GM12878 (cell line): ENCODE results near the gene MGST3. TPM values are rescaled to one million over a fixed set of nuclear protein-coding genes. Genes with fewer than 3 reads are reported as not detected.

Experiments used
- ATAC-seq: fragments of 200-7000 bp; cut with Tn5 transposase; 3 replicates; pipeline ENCODE4 v1.9.1; 2020; ENCODE audit warnings: mild to moderate bottlenecking, moderate library complexity
- BruUV-seq: library from RNA; stranded (reverse); fragments of 400-500 nt; replicated peaks from 2 replicates; lab custom pipeline; 2021; lab: Mats Ljungman, UMichigan
- CTCF ChIA-PET: fragments of 300-600 bp; sonication (Branson Sonifier 250); formaldehyde crosslinking; extraction: SDS; loops from one replicate; lab custom pipeline; 2021; ENCODE audit warnings: inconsistent platforms; lab: Yijun Ruan, JAX
- POLR2A ChIA-PET: fragments of 350-600 bp; formaldehyde crosslinking; extraction: SDS; loops from one replicate; lab custom pipeline; 2021; ENCODE audit warnings: inconsistent platforms; lab: Charles Lee
- RAD21 ChIA-PET: fragments of 300-600 bp; sonication (Branson Sonifier 250); formaldehyde crosslinking; loops from one replicate; lab custom pipeline; 2023; ENCODE audit warnings: antibody characterized with exemption; ENCODE audit not compliant: unreplicated experiment; lab: Charles Lee
- SMC1A ChIA-PET: fragments of 300-600 bp; sonication (Branson Sonifier 250); formaldehyde crosslinking; loops from one replicate; lab custom pipeline; 2023; ENCODE audit not compliant: unreplicated experiment, uncharacterized antibody; lab: Charles Lee
- DNase-seq: peaks from one replicate; pipeline ENCODE4 v3.0.0-alpha.2; 2011; ENCODE audit warnings: low read depth, low spot score
- FAIRE-seq: peaks from 3 replicates; lab custom pipeline; 2011; peaks lifted over from hg19 to GRCh38; lab: Jason Lieb, UNC
- H2AFZ ChIP-seq: 2 replicates; pipeline ENCODE4 v1.6.0; 2011; ENCODE audit warnings: low read depth, low read length, control low read depth; ENCODE audit not compliant: control insufficient read depth
- H3K27ac ChIP-seq: 2 replicates; pipeline ENCODE4 v1.5.1; 2011; ENCODE audit warnings: control low read depth; ENCODE audit not compliant: control insufficient read depth, insufficient read depth
- H3K27me3 ChIP-seq, 2 experiments: replicated peaks in 1 of 2; 2 replicates each; pipeline versions ENCODE4 v1.6.0 to v1.6.1; 2011; ENCODE audit warnings: low read length in 1 of 2; ENCODE audit not compliant: control insufficient read depth in 2 of 2, insufficient read depth in 2 of 2
- H3K36me3 ChIP-seq, 2 experiments: 2 replicates each; pipeline ENCODE4 v1.5.1; 2011; ENCODE audit warnings: low read length in 1 of 2; ENCODE audit not compliant: control insufficient read depth in 2 of 2, insufficient read depth in 2 of 2
- H3K4me1 ChIP-seq: 2 replicates; pipeline ENCODE4 v1.6.1; 2011; ENCODE audit warnings: mild to moderate bottlenecking, low read length, moderate library complexity, mixed read lengths; ENCODE audit not compliant: control insufficient read depth, insufficient read depth
- H3K4me2 ChIP-seq: 2 replicates; pipeline ENCODE4 v1.6.0; 2011; ENCODE audit warnings: control low read depth; ENCODE audit not compliant: control insufficient read depth, insufficient read depth
- H3K4me3 ChIP-seq: fragments of 200-600 bp; sonication (generic); 2 replicates; pipeline ENCODE4 v1.5.1; 2016
- H3K79me2 ChIP-seq: 2 replicates; pipeline ENCODE4 v1.6.0; 2011; ENCODE audit warnings: low read length; ENCODE audit not compliant: control insufficient read depth, insufficient read depth
- H3K9ac ChIP-seq: 2 replicates; pipeline ENCODE4 v1.8.0; 2011; ENCODE audit warnings: low read length, control low read depth, mixed read lengths; ENCODE audit not compliant: control insufficient read depth, insufficient read depth
- H3K9me3 ChIP-seq: replicated peaks from 3 replicates; pipeline ENCODE4 v1.5.1; 2011; ENCODE audit warnings: mild to moderate bottlenecking, low read length; ENCODE audit not compliant: control insufficient read depth, insufficient read depth
- H4K20me1 ChIP-seq: 2 replicates; pipeline ENCODE4 v1.6.0; 2011; ENCODE audit not compliant: control insufficient read depth, insufficient read depth
- ASH2L ChIP-seq: fragments of 300-600, 200-600 bp; sonication (generic); IDR thresholded peaks from 2 replicates; pipeline ENCODE4 v1.6.1; 2017; ENCODE audit warnings: low read depth, mild to moderate bottlenecking, borderline replicate concordance
- CREB1 ChIP-seq: IDR thresholded peaks from 2 replicates; pipeline ENCODE4 v1.6.1; 2012; ENCODE audit warnings: low read depth, mild to moderate bottlenecking, inconsistent platforms
- HDAC6 ChIP-seq: fragments of 200-600 bp; sonication (generic); IDR thresholded peaks from one replicate; pipeline ENCODE4 v1.8.0; 2017; ENCODE audit warnings: antibody characterized with exemption; ENCODE audit not compliant: unreplicated experiment
- MEF2B ChIP-seq: fragments of 450-650 bp; IDR thresholded peaks from 2 replicates; pipeline ENCODE4 v1.6.1; 2018; ENCODE audit warnings: mild to moderate bottlenecking, moderate library complexity; ENCODE audit not compliant: partially characterized antibody, poor library complexity, severe bottlenecking
- MYB ChIP-seq: fragments of 150-350 bp; IDR thresholded peaks from 2 replicates; pipeline ENCODE4 v1.6.1; 2014; ENCODE audit warnings: mild to moderate bottlenecking, low read depth, low read length, borderline replicate concordance
- PAX8 ChIP-seq: fragments of 450-650 bp; IDR thresholded peaks from 2 replicates; pipeline ENCODE4 v1.6.1; 2017; ENCODE audit warnings: mild to moderate bottlenecking, moderate library complexity
- POLR2AphosphoS5 ChIP-seq: IDR thresholded peaks from 2 replicates; pipeline ENCODE4 v1.6.1; 2011; ENCODE audit warnings: mild to moderate bottlenecking, low read length, inconsistent platforms
- SPI1 ChIP-seq: IDR thresholded peaks from 2 replicates; pipeline ENCODE4 v1.6.1; 2011; ENCODE audit warnings: low read depth, mild to moderate bottlenecking, low read length, moderate library complexity, borderline replicate concordance; ENCODE audit not compliant: insufficient read depth
- ZBTB40 ChIP-seq: fragments of 450-650 bp; IDR thresholded peaks from 2 replicates; pipeline ENCODE4 v1.6.1; 2016; ENCODE audit warnings: mild to moderate bottlenecking, moderate library complexity, borderline replicate concordance
- WGBS: methylation state at CpG from one replicate; pipeline ENCODE4 v1.1.6; 2016; ENCODE audit warnings: low lambda C conversion rate; ENCODE audit not compliant: insufficient replicate concordance, insufficient coverage; ENCODE audit errors: missing lambda C conversion rate; 5-methylcytosine and 5-hydroxymethylcytosine counted together
- in situ Hi-C: fragments of 300-500 bp; cut with MboI; formaldehyde crosslinking; loops from 9 replicates; pipeline ENCODE4 v1.14.3; 2018; ENCODE audit warnings: mixed read lengths
- intact Hi-C: fragments of 100-400 bp; cut with micrococcal nuclease; formaldehyde crosslinking; loops from one replicate; pipeline ENCODE4 v1.14.2; 2022; ENCODE audit not compliant: unreplicated experiment
- polyA plus RNA-seq, 11 experiments: library from polyadenylated mRNA; depleted of rRNA in 4 of 11; unstranded in 6 of 11; stranded (reverse) in 5 of 11; fragments of >200 nt; fragmentation: Nextera tagmentation in 4 of 11; fragmentation: Illumina TruSeq in 1 of 11; extraction: Ambion mirVana in 4 of 11; extraction: Trizol in 1 of 11; gene quantifications; 1 replicate in 1 of 11; 2 replicates in 10 of 11; pipeline versions ENCODE4 v1.2.1 to v1.2.3, GENCODE V29; 2011 to 2016; ENCODE audit warnings: inconsistent platforms in 2 of 11, missing spikeins in 2 of 11, low read depth in 1 of 11
- total RNA-seq, 4 experiments: library from RNA; depleted of rRNA in 3 of 4; stranded (reverse); fragments of >200 nt in 3 of 4; fragmentation: Illumina TruSeq in 1 of 4; extraction: Trizol in 1 of 4; gene quantifications; 2 replicates each; pipeline versions ENCODE4 v1.2.1 to v1.2.3, GENCODE V29; 2013 to 2021
- TF ChIP-seq, protein P1 (sequence below): IDR thresholded peaks from 2 replicates; pipeline ENCODE4 v1.6.1; 2011; ENCODE audit warnings: borderline replicate concordance, low read depth, mild to moderate bottlenecking, moderate library complexity, low read length; ENCODE audit not compliant: insufficient read depth, poor library complexity, severe bottlenecking

MGST3 gene
- total and polyA plus RNA-seq, 10 of the 15 experiments (the other 5 are each of a cell fraction or from before 2014, with no cell fraction given), result 37.3 to 145 (median 68.8) TPM

- Histone ChIP-seq H3K27ac (no peak overlapping the region), H3K27me3 (no peaks in the 10 kb centered on the region), H3K4me1 (peaks cover 8% of the 10 kb centered on the region; the same call in 1 of the 2 replicates), H3K4me3 (no peak overlapping the region), H2AFZ (no peak overlapping the region), H4K20me1 (no peaks in the 10 kb centered on the region), H3K79me2 (no peaks in the 10 kb centered on the region), H3K9me3 (no peaks in the 10 kb centered on the region), H3K9ac (no peak overlapping the region), H3K4me2 (no peak overlapping the region), H3K36me3 (no peaks in the 10 kb centered on the region)
- intact Hi-C loops (loop anchor here (1.0 to 5.0 kb wide), 4 partner anchors 96 to 314 kb away; partner anchors contain the start of gene UCK2), in situ Hi-C loops (loop anchor here (5.0 kb wide), 1 partner anchor 317 kb away; no protein-coding TSS in a partner anchor)
- POLR2A ChIA-PET, result interaction anchor here (0.7 kb wide), 1 partner anchor 98 kb away, joined by 3 read pairs; the partner anchor contains the start of gene ALDH9A1
- no TSS peak for BruUV-seq
- 43% methylated on average over 4 of the region's 4 CpGs for WGBS
- SMC1A ChIA-PET, result interaction anchor here (0.6 to 10.2 kb wide), 12 partner anchors 14 to 324 kb away, joined by 3 to 109 read pairs (median 4); partner anchors contain the start of gene ALDH9A1
- no peak for DNase-seq
- no peak for ATAC-seq
- RAD21 ChIA-PET, result interaction anchor here (0.8 to 4.9 kb wide), 9 partner anchors 82 to 313 kb away, joined by 3 to 24 read pairs (median 5); partner anchors contain the start of genes ALDH9A1, TMCO1 and UCK2
- CTCF ChIA-PET, result interaction anchor here (0.6 to 14.1 kb wide), 24 partner anchors 8 to 564 kb away, joined by 3 to 176 read pairs (median 4); partner anchors contain the start of gene ALDH9A1
- FAIRE-seq, result no peak
- TF ChIP-seq ZBTB40 (no peak), SPI1 (no peak), ASH2L (no peak), MEF2B (no peak), POLR2AphosphoS5 (no peak), CREB1 (no peak), MYB (no peak), HDAC6 (no peak), PAX8 (no peak)
- TF ChIP-seq, protein P1, sequence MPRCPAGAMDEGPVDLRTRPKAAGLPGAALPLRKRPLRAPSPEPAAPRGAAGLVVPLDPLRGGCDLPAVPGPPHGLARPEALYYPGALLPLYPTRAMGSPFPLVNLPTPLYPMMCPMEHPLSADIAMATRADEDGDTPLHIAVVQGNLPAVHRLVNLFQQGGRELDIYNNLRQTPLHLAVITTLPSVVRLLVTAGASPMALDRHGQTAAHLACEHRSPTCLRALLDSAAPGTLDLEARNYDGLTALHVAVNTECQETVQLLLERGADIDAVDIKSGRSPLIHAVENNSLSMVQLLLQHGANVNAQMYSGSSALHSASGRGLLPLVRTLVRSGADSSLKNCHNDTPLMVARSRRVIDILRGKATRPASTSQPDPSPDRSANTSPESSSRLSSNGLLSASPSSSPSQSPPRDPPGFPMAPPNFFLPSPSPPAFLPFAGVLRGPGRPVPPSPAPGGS, result no peak
These were observed 30.2 kb upstream of the MGST3 start for GRCh38 chr1:165600793-165601192.
